DND-41 (cell line): ENCODE measurements around the gene ZSWIM8.
"Not testable (repeated sequence)": the region's sequence is repeated elsewhere in the genome, so short reads cannot be mapped to it uniquely, and the experiment has no call there.

Experiments
- ATAC-seq: fragments of 200-7000 bp; cut with Tn5 transposase; 3 replicates; pipeline ENCODE4 v1.9.1; 2021; ENCODE audit warnings: low read depth; ENCODE audit not compliant: insufficient read depth
- DNase-seq: peaks from one replicate; pipeline ENCODE4 v3.0.0-alpha.2; 2020
- H2AFZ ChIP-seq: 2 replicates; pipeline ENCODE4 v1.6.0; 2012; ENCODE audit warnings: low read depth, low read length
- H3K27ac ChIP-seq: 2 replicates; pipeline ENCODE4 v1.5.1; 2012; ENCODE audit warnings: low read length, inconsistent platforms
- H3K27me3 ChIP-seq: fragments of 200-600 bp; sonication (generic); 2 replicates; pipeline ENCODE4 v1.6.0; 2012; ENCODE audit warnings: low read length, mild to moderate bottlenecking, inconsistent platforms; ENCODE audit not compliant: insufficient read depth, poor library complexity
- H3K36me3 ChIP-seq: 2 replicates; pipeline ENCODE4 v1.5.1; 2012; ENCODE audit warnings: low read length, inconsistent platforms; ENCODE audit not compliant: insufficient read depth
- H3K4me1 ChIP-seq: 2 replicates; pipeline ENCODE4 v1.5.1; 2012; ENCODE audit warnings: mild to moderate bottlenecking, low read length; ENCODE audit not compliant: insufficient read depth
- H3K4me2 ChIP-seq: 2 replicates; pipeline ENCODE4 v1.6.0; 2012; ENCODE audit warnings: mild to moderate bottlenecking, moderate library complexity, low read length, inconsistent platforms; ENCODE audit not compliant: insufficient read depth
- H3K4me3 ChIP-seq, 2 experiments: fragments of 200-600 bp in 1 of 2; shearing (Covaris generic) in 1 of 2; 2 replicates each; pipeline ENCODE4 v1.5.1; 2012 to 2016; ENCODE audit warnings: inconsistent platforms in 2 of 2, low read length in 2 of 2, mild to moderate bottlenecking in 2 of 2, low read depth in 1 of 2, moderate library complexity in 1 of 2
- H3K79me2 ChIP-seq: 2 replicates; pipeline ENCODE4 v1.6.0; 2012; ENCODE audit warnings: low read length, inconsistent platforms; ENCODE audit not compliant: insufficient read depth
- H3K9ac ChIP-seq: 2 replicates; pipeline ENCODE4 v1.6.0; 2012; ENCODE audit warnings: low read depth, mild to moderate bottlenecking, inconsistent platforms, low read length, moderate library complexity
- H3K9me3 ChIP-seq: 2 replicates; pipeline ENCODE4 v1.5.1; 2012; ENCODE audit warnings: low read length, moderate library complexity, mild to moderate bottlenecking, inconsistent platforms; ENCODE audit not compliant: insufficient read depth, severe bottlenecking
- H4K20me1 ChIP-seq: 2 replicates; pipeline ENCODE4 v1.6.0; 2012; ENCODE audit warnings: low read length; ENCODE audit not compliant: insufficient read depth
- CTCF ChIP-seq: IDR thresholded peaks from 2 replicates; pipeline ENCODE4 v1.5.1; 2012; ENCODE audit warnings: borderline replicate concordance, low read length, moderate library complexity, mild to moderate bottlenecking; ENCODE audit not compliant: poor library complexity, severe bottlenecking; ENCODE audit errors: extremely low read depth
- EZH2 ChIP-seq: IDR thresholded peaks from 3 replicates; pipeline ENCODE4 v1.6.1; 2012; ENCODE audit warnings: borderline replicate concordance, low read depth, mild to moderate bottlenecking, moderate library complexity, low read length, inconsistent platforms; ENCODE audit not compliant: severe bottlenecking

Gene ZSWIM8

DNA sequence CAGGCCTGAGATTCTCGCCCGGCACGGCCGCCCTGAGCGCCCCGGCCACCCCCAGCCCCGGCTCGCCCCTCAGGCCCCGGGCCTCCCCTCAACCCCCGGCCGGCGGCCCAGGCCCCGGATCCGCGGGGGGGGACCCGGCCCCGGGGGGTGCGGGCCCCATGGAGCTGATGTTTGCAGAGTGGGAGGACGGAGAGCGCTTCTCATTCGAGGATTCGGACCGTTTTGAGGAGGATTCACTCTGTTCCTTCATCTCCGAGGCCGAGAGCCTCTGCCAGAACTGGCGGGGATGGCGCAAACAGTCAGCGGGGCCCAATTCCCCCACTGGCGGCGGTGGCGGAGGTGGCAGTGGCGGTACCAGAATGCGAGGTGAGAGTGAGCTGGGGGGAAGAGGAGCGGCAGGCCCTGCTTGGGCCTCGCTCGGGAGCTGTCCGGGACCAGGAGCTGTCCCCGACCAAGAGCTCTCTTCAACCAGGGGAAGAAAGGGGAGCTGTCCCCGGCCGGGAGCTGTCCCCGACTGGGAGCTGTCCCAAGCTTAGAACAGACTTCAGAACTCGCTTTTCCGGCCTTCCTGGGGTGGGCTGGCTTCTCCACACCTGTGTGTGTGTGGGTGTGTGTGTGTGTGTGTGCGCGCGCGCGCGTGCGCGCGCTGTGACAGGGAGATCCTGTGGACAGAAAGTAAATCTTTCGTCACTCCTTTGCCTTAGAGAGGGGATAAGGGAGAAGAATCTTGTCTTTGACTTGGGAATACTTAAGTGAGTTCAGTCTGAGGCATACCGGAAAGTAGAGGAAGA lies 510 bp downstream of the ZSWIM8 start:
- no peaks in the 10 kb centered on the region for H3K27me3 ChIP-seq
- peak overlapping the region; percentile 80 for H3K9ac ChIP-seq
- H3K79me2 ChIP-seq: peaks cover 66% of the 10 kb centered on the region
- peaks cover 25% of the 10 kb centered on the region for H4K20me1 ChIP-seq
- TF ChIP-seq CTCF (peak; percentile 2), EZH2 (no peak)
- H3K4me1 ChIP-seq: peaks cover 48% of the 10 kb centered on the region
- ATAC-seq (peak; percentile 8; the same call in 2 of the 3 replicates), DNase-seq (peak; percentile 66)
- H3K27ac ChIP-seq: peak overlapping the region; percentile 92
- H2AFZ ChIP-seq: peak overlapping the region; percentile 71
- peaks cover 25% of the 10 kb centered on the region for H3K36me3 ChIP-seq
- no peaks in the 10 kb centered on the region for H3K9me3 ChIP-seq
- peak overlapping the region; percentile 88 to 92; a peak in 3 of 4 replicates for H3K4me3 ChIP-seq
- peak overlapping the region; percentile 96 for H3K4me2 ChIP-seq

- H3K36me3 ChIP-seq: peaks cover 31% of the 10 kb centered on the region
- peak overlapping the region; percentile 71 for H2AFZ ChIP-seq
- no peak for TF ChIP-seq CTCF
- no peak for TF ChIP-seq EZH2
- no peaks in the 10 kb centered on the region for H3K27me3 ChIP-seq
- peaks cover 60% of the 10 kb centered on the region for H3K79me2 ChIP-seq
- peak overlapping the region; percentile 88 to 92; a peak in 3 of 4 replicates for H3K4me3 ChIP-seq
- ATAC-seq: no peak
- peak overlapping the region; percentile 92 for H3K27ac ChIP-seq
- no peak for DNase-seq
- H3K9me3 ChIP-seq: no peaks in the 10 kb centered on the region
- H4K20me1 ChIP-seq: peaks cover 28% of the 10 kb centered on the region
- peak overlapping the region; percentile 80 for H3K9ac ChIP-seq
- H3K4me1 ChIP-seq: peaks cover 44% of the 10 kb centered on the region
- peak overlapping the region; percentile 96 for H3K4me2 ChIP-seq
Observed at GRCh38 chr10:73786512-73786885, 1.1 kb downstream of the ZSWIM8 start.

DNA sequence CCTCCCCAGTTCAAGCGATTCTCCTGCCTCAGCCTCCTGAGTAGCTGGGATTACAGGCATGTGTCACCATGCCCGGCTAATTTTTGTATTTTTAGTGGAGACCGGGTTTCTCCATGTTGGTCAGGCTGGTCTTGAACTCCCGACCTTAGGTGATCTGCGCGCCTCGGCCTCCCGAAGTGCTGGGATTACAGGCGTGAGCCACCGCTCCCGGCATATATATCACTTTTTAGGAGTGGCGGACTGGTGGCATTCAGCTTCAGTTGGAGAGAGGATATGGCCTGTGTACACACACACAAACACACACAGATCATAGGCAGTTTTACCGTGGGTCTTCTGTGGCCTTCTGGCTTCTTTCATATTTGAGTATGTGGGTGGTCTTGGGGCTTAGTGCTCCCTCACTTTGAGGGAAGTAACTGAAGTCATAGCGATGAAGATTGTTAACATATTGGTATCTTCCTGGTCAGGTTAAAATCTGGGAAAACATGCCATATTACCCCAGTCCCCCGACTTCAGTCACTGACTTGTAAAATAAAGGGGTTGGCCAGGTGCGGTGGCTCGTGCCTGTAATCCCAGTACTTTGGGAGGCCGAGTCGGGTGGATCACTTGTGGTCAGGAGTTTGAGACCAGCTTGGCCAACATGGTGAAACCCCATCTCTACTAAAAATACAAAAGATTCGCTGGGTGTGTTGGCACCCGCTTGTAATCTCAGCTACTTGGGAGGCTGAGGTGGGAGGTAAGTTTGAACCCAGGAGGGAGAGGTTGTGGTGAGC lies 1.8 kb downstream of the ZSWIM8 start:
- not testable (repeated sequence) for DNase-seq, H2AFZ ChIP-seq, ATAC-seq, H3K4me3 ChIP-seq, H3K27me3 ChIP-seq, H3K9me3 ChIP-seq, H3K27ac ChIP-seq
- Histone ChIP-seq H3K4me1 (peaks cover 44% of the 10 kb centered on the region), H4K20me1 (peaks cover 28% of the 10 kb centered on the region), H3K4me2 (peak overlapping the region; percentile 96), H3K79me2 (peaks cover 53% of the 10 kb centered on the region), H3K36me3 (peaks cover 38% of the 10 kb centered on the region), H3K9ac (peak overlapping the region; percentile 7; the same call in 1 of the 2 replicates)
